ENCODE data around the gene ZFAND2A. TPM values are rescaled to one million over a fixed set of nuclear protein-coding genes. Genes with fewer than 3 reads are reported as not detected.
"Not testable (repeated sequence)": the region's sequence is repeated elsewhere in the genome, so short reads cannot be mapped to it uniquely, and the experiment has no call there.

ZFAND2A gene
- total RNA-seq, 3 donors from 2014 or later = 19.3 to 25.0 (median 22.3) TPM

DNA sequence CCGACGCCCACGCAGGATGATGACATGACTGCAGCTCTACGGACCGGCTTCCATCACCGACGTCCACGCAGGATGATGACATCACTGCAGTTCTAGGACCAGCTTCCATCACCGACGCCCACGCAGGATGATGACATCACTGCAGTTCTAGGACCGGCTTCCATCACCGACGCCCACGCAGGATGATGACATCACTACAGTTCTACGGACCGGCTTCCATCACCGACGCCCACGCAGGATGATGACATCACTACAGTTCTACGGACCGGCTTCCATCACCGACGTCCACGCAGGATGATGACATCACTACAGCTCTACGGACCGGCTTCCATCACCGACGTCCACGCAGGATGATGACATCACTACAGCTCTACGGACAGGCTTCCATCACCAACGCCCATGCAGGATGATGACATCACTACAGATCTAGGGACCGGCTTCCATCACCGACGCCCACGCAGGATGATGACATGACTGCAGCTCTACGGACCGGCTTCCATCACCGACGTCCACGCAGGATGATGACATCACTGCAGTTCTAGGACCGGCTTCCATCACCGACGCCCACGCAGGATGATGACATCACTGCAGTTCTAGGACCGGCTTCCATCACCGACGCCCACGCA is 43.5 kb downstream of the ZFAND2A start:
- H3K4me3 Mint-ChIP-seq; H3K9me3 Mint-ChIP-seq; H3K4me1 Mint-ChIP-seq (ENCODE audit: low read depth); ATAC-seq; H3K36me3 Mint-ChIP-seq (ENCODE audit: insufficient read depth); DNase-seq; H3K27me3 Mint-ChIP-seq (ENCODE audit: low read depth): not testable (repeated sequence)

DNA sequence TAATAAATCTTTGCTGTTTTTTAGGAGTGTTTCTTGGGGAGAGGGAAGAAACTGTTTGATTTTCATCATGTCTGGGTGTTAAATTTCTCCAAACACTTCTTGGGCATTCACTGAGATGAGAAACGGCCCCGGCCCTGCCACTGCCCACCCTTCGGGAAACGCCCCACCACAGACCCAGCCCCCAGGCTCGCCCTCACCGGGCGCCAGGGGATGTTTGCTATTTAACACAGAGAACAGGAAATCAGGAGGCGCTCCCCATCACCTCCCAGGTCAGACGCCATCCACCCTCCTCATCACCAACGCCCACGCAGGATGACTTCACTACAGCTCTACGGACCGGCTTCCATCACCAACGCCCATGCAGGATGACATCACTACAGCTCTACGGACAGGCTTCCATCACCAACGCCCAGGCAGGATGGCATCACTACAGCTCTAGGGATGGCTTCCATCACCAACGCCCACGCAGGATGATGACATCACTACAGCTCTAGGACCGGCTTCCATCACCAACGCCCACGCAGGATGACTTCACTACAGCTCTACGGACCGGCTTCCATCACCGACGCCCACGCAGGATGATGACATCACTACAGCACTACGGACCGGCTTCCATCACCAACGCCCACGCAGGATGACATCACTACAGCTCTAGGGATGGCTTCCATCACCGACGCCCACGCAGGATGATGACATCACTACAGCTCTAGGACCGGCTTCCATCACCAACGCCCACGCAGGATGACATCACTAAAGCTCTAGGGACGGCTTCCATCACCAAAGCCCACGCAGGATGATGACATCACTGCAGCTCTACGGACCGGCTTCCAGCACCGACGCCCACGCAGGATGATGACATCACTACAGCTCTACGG is 44.6 kb downstream of the ZFAND2A start:
- not testable (repeated sequence) for H3K36me3 Mint-ChIP-seq (ENCODE audit: insufficient read depth); H3K4me3 Mint-ChIP-seq; H3K4me1 Mint-ChIP-seq (ENCODE audit: low read depth); H3K9me3 Mint-ChIP-seq; ATAC-seq; H3K27me3 Mint-ChIP-seq (ENCODE audit: low read depth); DNase-seq

DNA sequence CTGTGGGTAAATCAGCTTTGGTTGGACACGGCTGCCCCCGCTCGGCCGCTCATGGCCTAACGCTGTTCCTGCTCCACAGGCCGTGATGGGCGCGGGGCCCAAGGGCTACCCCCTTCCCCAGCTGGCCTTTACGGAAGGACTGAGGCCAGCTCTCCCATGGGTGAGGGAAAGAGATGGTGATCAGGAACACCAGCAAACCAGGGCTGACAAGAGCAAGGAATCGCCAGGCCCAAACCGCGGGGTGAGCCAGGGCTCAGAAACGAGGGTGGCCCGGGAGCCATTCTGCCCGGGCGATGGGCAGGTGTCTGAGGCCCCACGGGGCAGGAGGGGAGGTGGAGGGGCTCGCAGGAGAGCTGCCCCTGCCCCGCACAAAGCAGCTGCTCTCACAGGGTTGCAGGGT is 45.5 kb downstream of the ZFAND2A start:
- no peaks in the 10 kb centered on the region for H3K36me3 Mint-ChIP-seq (ENCODE audit: insufficient read depth)
- no peak overlapping the region for H3K4me3 Mint-ChIP-seq
- DNase-seq (no peak), ATAC-seq (no peak)
- H3K9me3 Mint-ChIP-seq = no peaks in the 10 kb centered on the region
- H3K27me3 Mint-ChIP-seq (ENCODE audit: low read depth) = no peaks in the 10 kb centered on the region
- H3K4me1 Mint-ChIP-seq (ENCODE audit: low read depth) = peaks cover 6% of the 10 kb centered on the region

DNA sequence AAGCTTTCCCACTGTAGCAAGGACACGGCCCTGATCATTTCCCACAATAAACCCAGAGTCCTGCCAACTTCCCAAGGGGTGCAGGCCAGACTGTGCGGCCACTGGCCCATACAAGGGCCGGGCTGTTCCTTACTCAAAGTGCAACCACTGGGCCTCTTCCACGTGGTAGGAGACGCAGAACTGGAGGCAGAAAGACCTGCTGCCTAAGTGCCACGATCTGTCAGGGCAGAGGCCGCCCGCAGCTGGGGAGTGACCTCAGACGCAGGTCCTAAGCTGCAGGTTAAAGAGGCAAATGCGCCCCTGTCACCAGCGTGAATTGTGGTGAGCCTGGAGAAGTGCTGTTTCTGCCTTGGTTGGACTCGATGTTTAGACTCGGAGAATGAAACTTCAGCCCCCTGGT is 45.9 kb downstream of the ZFAND2A start:
- no peaks in the 10 kb centered on the region for H3K9me3 Mint-ChIP-seq
- no peak for DNase-seq

DNA sequence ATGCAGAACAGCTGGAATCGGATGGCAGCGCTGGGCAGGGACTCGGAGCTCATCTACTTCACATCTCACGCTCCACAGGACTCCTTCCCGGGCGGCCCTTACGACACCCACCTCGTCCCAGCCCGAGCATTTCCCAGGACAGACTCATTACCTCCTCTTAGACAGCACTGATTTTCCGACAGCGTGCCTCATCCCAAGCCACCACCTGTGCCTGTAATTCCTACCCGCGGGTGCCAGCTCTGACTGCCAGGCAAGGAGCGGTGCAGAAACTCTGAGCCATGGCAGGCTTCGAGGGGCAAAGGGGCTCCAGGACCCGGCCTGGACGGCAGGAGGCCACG is 46.5 kb downstream of the ZFAND2A start:
- ATAC-seq (no peak), DNase-seq (no peak)
- no peaks in the 10 kb centered on the region for H3K27me3 Mint-ChIP-seq (ENCODE audit: low read depth)
- H3K4me1 Mint-ChIP-seq (ENCODE audit: low read depth) = no peaks in the 10 kb centered on the region
- H3K9me3 Mint-ChIP-seq = no peaks in the 10 kb centered on the region
- no peak overlapping the region for H3K4me3 Mint-ChIP-seq
- H3K36me3 Mint-ChIP-seq (ENCODE audit: insufficient read depth) = no peaks in the 10 kb centered on the region

More for the DNA sequence above, 45.9 kb downstream of the ZFAND2A start:
- Mint-ChIP-seq H3K27me3 (ENCODE audit: low read depth) (no peaks in the 10 kb centered on the region), H3K36me3 (ENCODE audit: insufficient read depth) (no peaks in the 10 kb centered on the region), H3K4me1 (ENCODE audit: low read depth) (peaks cover 2% of the 10 kb centered on the region), H3K4me3 (no peak overlapping the region)
- ATAC-seq = no peak

DNA sequence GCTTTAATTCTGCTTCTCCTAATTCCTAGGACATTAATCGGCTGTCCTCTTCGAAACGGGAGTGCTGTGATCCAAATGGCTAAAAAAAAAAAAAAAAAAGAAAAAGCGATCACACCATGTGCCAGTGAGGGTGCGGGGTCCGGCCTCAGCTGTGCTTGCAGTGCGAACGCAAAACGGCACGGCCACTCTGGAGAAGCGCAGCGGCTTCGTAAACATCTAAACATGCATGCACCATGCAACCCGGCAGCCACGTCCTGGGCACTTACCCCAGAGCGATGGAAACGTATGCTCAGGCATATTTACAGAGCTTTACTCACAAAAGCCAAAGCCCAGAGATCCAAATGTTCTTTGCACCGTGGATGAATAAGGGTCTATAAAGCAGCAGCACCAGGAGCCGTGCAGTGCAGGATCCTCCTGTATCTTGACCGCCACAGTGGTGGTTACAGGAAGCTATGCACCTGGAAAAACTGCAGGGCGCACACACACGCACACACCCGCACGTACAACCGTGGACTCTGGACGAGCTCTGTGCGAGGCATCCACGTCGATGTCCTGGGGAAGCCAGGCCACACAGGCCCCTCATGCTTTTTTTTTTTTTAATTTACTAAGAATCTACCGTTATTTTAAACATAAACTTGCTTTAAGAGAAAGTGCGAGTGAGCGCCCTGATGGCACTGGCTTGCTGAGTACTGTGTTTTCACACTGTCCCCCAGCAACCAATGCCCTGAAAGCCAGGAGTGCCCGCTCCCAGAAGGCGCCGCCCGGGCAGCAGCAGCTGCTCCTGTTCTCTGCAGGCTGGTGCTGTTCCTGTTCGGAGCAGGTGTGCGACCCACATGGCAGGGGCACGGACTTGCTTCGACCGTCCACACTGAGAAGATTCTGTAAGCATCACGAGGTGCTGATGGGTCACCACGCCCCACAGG is 47.1 kb downstream of the ZFAND2A start:
- no peak overlapping the region for H3K4me3 Mint-ChIP-seq
- DNase-seq (no peak), ATAC-seq (no peak)
- no peaks in the 10 kb centered on the region for H3K36me3 Mint-ChIP-seq (ENCODE audit: insufficient read depth)
- H3K27me3 Mint-ChIP-seq (ENCODE audit: low read depth) = no peaks in the 10 kb centered on the region
- no peaks in the 10 kb centered on the region for H3K9me3 Mint-ChIP-seq
- H3K4me1 Mint-ChIP-seq (ENCODE audit: low read depth) = no peaks in the 10 kb centered on the region

DNA sequence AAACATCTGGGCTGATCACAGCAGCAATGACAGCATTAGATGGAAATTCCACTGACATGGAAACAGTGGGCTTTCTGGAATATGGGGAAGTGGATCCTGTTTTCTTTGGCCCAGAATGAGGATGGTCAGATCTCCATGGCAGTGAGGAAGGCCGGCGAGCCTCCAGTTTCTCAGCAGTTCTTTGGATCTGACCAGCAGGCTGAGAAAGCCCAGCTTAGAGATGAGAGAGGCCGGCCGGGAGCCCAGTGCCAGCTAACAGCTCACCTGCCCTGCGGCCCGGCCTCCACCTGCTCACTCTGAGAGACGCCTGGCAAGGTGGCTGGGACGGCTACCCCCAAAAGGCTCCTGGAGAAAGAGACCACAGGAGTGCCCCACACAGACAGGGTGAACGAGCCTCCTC is 47.9 kb downstream of the ZFAND2A start:
- H3K4me1 Mint-ChIP-seq (ENCODE audit: low read depth) = no peaks in the 10 kb centered on the region

DNA sequence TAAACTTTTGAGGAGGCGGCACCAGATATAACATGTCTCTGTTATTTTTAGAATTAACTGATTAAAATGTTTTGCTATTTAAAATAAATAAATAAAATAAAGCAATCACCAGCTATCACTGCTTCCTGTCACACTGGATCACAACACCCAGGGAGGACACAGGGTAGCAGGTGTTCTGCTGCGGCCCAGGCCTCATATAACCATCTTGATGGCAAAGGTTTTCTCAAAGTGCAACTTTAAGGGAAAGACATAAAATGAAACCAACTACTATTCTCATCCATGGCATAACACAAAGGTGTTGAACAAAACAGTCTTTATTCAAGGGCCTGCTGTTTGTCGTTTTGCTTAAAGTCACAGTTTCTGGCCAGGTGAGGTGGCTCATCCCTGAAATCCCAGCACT is 48.8 kb downstream of the ZFAND2A start:
- ATAC-seq = no peak
- no peaks in the 10 kb centered on the region for H3K9me3 Mint-ChIP-seq
- no peaks in the 10 kb centered on the region for H3K36me3 Mint-ChIP-seq (ENCODE audit: insufficient read depth)
- H3K4me3 Mint-ChIP-seq = no peak overlapping the region
- no peak for DNase-seq
- H3K27me3 Mint-ChIP-seq (ENCODE audit: low read depth) = no peaks in the 10 kb centered on the region
- no peaks in the 10 kb centered on the region for H3K4me1 Mint-ChIP-seq (ENCODE audit: low read depth)

More for the DNA sequence above, 47.9 kb downstream of the ZFAND2A start:
- no peaks in the 10 kb centered on the region for H3K9me3 Mint-ChIP-seq
- DNase-seq (no peak), ATAC-seq (no peak)
- no peaks in the 10 kb centered on the region for H3K27me3 Mint-ChIP-seq (ENCODE audit: low read depth)
- H3K4me3 Mint-ChIP-seq = no peak overlapping the region
- no peaks in the 10 kb centered on the region for H3K36me3 Mint-ChIP-seq (ENCODE audit: insufficient read depth)

DNA sequence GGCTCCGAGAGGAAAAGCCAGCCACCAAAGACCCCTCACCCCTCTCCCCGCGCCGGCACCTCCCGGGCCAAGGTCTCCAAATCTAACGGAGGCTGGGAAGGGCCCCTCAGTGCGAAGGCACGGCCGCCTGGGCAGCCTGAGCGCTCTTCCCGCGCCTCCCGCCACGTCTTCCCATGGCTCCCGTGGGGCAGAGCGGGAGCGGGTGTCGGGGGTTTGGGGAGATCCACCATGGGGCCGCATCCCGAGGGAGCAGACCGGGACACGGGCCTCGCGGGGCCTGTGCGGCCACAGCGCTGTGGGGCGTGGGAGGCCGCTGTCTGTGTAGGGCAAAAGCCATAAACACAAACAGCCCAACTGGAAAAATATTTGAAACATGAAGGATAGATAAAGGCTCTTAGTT is 49.6 kb downstream of the ZFAND2A start:
- Mint-ChIP-seq H3K27me3 (ENCODE audit: low read depth) (no peaks in the 10 kb centered on the region), H3K9me3 (no peaks in the 10 kb centered on the region), H3K4me1 (ENCODE audit: low read depth) (no peaks in the 10 kb centered on the region), H3K4me3 (no peak overlapping the region), H3K36me3 (ENCODE audit: insufficient read depth) (no peaks in the 10 kb centered on the region)
- DNase-seq (no peak), ATAC-seq (no peak)

DNA sequence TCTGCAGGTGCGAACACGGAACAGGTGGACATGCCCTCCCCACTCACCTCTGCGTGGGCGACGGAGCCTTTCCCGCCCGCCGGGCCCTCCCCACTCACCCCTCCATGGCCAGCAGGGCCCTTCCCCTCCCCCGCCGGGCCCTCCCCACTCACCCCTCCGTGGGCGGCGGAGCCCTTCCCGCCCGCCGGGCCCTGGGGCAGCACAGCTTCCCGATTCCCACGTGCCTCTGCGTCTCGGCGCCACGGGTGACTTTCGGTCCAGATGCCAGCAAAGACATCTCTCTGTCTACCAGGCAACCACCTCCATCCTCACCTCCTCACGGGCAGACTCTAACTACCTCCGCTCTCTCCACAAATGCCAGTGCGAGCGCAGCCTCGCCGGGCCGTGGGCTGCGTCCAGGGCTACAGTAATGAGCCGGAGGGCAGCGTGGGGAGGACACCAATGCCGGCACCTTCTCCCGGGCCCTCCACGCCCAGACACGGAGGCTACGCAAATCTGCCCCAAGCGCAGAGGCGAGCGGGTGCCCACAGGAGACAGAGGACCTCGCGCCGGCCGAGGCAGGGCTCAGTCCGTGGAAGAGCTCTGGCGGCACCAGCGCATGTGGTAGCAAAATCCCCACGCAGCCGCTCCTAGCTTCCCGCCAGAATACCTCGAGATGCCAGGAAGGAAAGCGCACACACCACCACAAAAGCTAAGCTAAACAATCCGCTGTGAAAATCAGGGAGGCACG is 50.2 kb downstream of the ZFAND2A start:
- no peaks in the 10 kb centered on the region for H3K27me3 Mint-ChIP-seq (ENCODE audit: low read depth)
- H3K9me3 Mint-ChIP-seq = no peaks in the 10 kb centered on the region
- no peak overlapping the region for H3K4me3 Mint-ChIP-seq
- no peak for ATAC-seq
- H3K4me1 Mint-ChIP-seq (ENCODE audit: low read depth) = peaks cover 6% of the 10 kb centered on the region
- H3K36me3 Mint-ChIP-seq (ENCODE audit: insufficient read depth) = no peaks in the 10 kb centered on the region
- no peak for DNase-seq

DNA sequence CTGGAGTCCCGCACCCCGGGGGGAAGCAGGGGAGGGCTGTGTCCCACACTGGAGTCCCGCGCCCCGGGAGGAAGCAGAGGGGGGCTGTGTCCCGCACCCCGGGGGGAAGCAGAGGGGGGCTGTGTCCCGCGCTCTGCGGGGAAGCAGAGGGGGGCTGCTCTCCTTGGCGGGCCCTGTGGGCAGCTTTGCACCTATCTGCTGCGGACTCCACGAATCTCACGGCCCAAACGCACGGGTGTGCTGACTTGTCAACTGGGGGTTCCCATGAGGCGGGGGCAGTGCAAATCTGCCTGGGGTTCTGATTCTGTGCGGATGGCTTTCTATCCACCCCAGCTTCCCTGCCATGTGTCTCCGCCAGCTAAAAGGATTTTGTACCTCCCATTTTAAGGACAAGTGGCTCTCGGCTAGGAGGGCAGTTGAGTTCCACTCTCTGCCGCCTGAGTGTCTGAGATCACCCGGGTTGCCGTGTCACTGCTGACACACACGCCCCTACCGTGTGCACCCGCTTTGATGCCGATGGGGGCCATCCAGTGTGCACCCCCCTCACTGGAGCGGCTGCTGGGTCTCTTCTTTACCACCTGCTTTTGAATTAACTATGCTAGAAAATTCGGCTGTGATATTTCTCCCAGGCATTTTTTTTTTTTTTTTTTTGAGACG is 51.6 kb downstream of the ZFAND2A start:
- Mint-ChIP-seq H3K9me3 (no peaks in the 10 kb centered on the region), H3K4me3 (no peak overlapping the region), H3K36me3 (ENCODE audit: insufficient read depth) (no peaks in the 10 kb centered on the region), H3K27me3 (ENCODE audit: low read depth) (no peaks in the 10 kb centered on the region), H3K4me1 (ENCODE audit: low read depth) (peaks cover 10% of the 10 kb centered on the region)
- DNase-seq = no peak
- ATAC-seq = no peak

DNA sequence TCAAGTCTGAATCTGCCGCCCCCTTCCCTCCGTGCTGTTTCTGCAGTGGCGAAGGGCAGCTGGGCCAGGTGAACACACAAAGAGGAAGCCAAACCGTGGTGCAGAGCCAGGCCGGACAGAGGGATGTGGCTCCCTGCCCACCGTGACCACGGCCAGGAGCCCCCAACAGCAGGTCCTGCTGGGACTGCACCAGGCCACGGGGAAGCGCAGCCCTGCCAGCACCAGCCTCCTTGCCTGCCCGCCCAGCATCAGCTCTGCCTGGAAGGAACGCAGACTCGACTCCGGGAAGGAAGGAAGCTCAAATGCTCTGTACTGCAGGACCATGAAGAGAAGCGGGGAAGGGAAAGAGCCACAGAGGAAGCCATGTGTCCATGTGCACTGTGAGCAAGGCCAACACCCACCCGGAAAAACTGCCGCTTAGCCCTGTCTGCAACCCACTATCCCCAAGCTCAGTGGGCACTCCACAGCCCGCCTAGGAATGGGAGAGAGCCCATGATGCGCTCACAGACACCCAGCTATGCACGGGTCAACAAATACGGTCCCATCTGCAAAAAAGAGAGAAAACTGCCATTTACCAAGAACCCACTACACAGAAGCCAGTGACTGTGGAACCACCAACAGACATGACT is 53.1 kb downstream of the ZFAND2A start:
- Mint-ChIP-seq H3K27me3 (ENCODE audit: low read depth) (no peaks in the 10 kb centered on the region), H3K36me3 (ENCODE audit: insufficient read depth) (no peaks in the 10 kb centered on the region), H3K4me1 (ENCODE audit: low read depth) (peaks cover 17% of the 10 kb centered on the region), H3K9me3 (no peaks in the 10 kb centered on the region), H3K4me3 (no peak overlapping the region)
- no peak for DNase-seq
- ATAC-seq = no peak

DNA sequence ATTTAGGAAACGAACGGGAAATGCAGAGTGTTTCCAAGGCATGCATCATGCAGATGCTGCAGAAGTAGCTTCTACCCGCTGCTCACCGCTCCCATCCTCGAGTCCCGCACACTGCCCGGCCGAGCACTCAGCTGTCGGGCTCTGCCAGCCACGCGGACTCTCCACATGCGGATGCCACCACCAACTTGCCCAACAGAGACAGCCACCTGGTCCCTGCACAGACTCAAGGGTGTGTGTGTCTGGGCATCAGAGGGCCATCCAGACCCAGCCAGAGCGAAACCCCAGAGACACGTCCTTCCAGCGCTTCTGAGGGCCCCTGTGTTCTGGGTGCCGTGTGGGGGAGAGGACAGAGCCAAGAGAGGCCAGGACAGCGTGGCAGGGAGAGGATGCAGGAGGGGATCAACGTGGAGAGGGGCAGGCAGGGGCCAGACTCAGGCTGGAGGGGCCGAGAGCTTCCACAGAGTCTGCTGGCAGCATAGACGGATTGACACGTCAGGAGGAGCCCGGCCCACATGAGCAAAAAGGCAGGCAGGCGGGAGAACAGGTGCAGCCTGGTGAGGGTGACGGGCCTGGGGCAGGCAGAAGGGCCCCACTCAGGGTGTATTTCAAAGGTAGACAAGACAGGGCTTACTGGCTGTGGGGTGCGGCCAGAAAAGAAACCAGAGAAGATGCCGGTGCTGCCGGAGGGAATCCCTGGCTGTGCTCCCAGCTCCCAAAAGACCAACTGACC is 53.8 kb downstream of the ZFAND2A start:
- H3K27me3 Mint-ChIP-seq (ENCODE audit: low read depth) = no peaks in the 10 kb centered on the region
- H3K9me3 Mint-ChIP-seq = no peaks in the 10 kb centered on the region
- H3K36me3 Mint-ChIP-seq (ENCODE audit: insufficient read depth) = no peaks in the 10 kb centered on the region
- DNase-seq (no peak), ATAC-seq (no peak)
- no peak overlapping the region for H3K4me3 Mint-ChIP-seq
- peaks cover 17% of the 10 kb centered on the region for H3K4me1 Mint-ChIP-seq (ENCODE audit: low read depth)

Data from activated T-cell treated with anti-CD3 and anti-CD28 coated beads, Interleukin-2, amount 50 U/mL, for 4 hours (primary cell).